Measurements from ENCODE around the gene RRH.

- TF ChIP-seq CTCF (IDR thresholded peaks at IDR 0.05) = no peak
- TF ChIP-seq ZFX (IDR thresholded peaks at IDR 0.05; ENCODE audit: borderline replicate concordance) = no peak
These were observed 11.7 kb upstream of the RRH start for GRCh38 chr4:109816082-109816442.
